Small intestine (tissue), 7 donors: ENCODE measurements around the gene EXT2. TPM values are rescaled to one million over a fixed set of nuclear protein-coding genes. Genes with fewer than 3 reads are reported as not detected.

ENCODE experiments used
- DNase-seq, 2 donors: peaks; one replicate each; pipeline versions ENCODE4 v3.0.0 to v3.0.0-alpha.2; 2013
- FAIRE-seq: peaks from 2 replicates; lab custom pipeline; 2012; peaks lifted over from hg19 to GRCh38; lab: Jason Lieb, UNC
- H3K27ac ChIP-seq, 3 donors: one replicate each; pipeline ENCODE4 v1.5.1; 2013; ENCODE audit warnings: low read length in 2 of 3, mild to moderate bottlenecking in 2 of 3, control low read depth in 1 of 3, inconsistent platforms in 1 of 3, low read depth in 1 of 3, moderate library complexity in 1 of 3
- H3K27me3 ChIP-seq, 3 donors: one replicate each; pipeline ENCODE4 v1.6.1; 2013; ENCODE audit warnings: low read length in 3 of 3, inconsistent platforms in 1 of 3; ENCODE audit not compliant: control insufficient read depth in 3 of 3, insufficient read depth in 3 of 3
- H3K36me3 ChIP-seq, 3 donors: one replicate each; pipeline ENCODE4 v1.6.1; 2013; ENCODE audit warnings: low read length in 3 of 3, inconsistent platforms in 1 of 3, low read depth in 1 of 3, mild to moderate bottlenecking in 1 of 3, moderate library complexity in 1 of 3; ENCODE audit not compliant: control insufficient read depth in 3 of 3, insufficient read depth in 2 of 3
- H3K4me1 ChIP-seq, 3 donors: one replicate each; pipeline ENCODE4 v1.6.1; 2013; ENCODE audit warnings: low read length in 2 of 3, inconsistent platforms in 1 of 3, low read depth in 1 of 3, mild to moderate bottlenecking in 1 of 3, moderate library complexity in 1 of 3; ENCODE audit not compliant: control insufficient read depth in 3 of 3, insufficient read depth in 2 of 3
- H3K4me3 ChIP-seq, 3 donors: one replicate each; pipeline ENCODE4 v1.5.1; 2013; ENCODE audit warnings: low read length in 3 of 3, control low read depth in 1 of 3, inconsistent platforms in 1 of 3, low read depth in 1 of 3, mild to moderate bottlenecking in 1 of 3, moderate library complexity in 1 of 3
- H3K9me3 ChIP-seq, 2 donors: one replicate each; pipeline ENCODE4 v1.6.1; 2013; ENCODE audit warnings: low read depth in 1 of 2, low read length in 1 of 2; ENCODE audit not compliant: control insufficient read depth in 2 of 2, insufficient read depth in 1 of 2
- WGBS, 3 donors: extraction: QIAGEN DNeasy Blood & Tissue Kit; methylation state at CpG; one replicate each; pipeline ENCODE4 v1.1.7; 2013; 5-methylcytosine and 5-hydroxymethylcytosine counted together
- polyA plus RNA-seq, 4 donors: library from polyadenylated mRNA; stranded (reverse) in 3 of 4; unstranded in 1 of 4; fragments of 200-250 nt in 3 of 4; fragments of 120-200 nt in 1 of 4; gene quantifications; one replicate each; pipeline versions ENCODE4 v1.2.1 to v1.2.3, GENCODE V29; 2013
- donor health status: healthy with polysubstance abuse.
- donor health status: control.
- donor health status: control.
- donor health status: Bipolar disorder and iron deficiency.
- donor health status: healthy.

EXT2 gene
- polyA plus RNA-seq, 4 donors: 18.6 to 47.1 (median 28.6) TPM

DNA sequence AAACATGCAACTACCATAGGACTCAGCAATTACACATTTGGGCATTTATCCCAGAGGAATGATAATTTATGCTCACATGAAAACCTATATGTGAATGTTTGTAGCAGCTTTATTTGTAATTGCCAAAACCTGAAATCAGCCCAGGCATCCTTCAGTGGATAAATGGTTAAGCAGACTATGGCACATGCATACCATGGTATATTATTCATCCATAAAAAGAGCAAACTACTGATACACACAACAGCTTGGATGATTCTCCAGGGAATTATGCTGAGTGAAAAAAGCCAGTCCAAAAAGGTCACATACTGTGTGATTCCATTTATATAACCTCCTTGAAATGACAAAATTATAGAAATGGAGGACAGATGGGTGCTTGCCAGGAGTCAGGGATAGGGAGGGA is 127.8 kb downstream of the EXT2 start:
- Histone ChIP-seq H3K27me3 (no peaks in the 10 kb centered on the region), H3K9me3 (no peaks in the 10 kb centered on the region), H3K36me3 (peaks cover 0 to 7% (median 0%) of the 10 kb centered on the region in 3 donors), H3K27ac (no peak overlapping the region), H3K4me1 (no peaks in the 10 kb centered on the region), H3K4me3 (no peak overlapping the region)
- FAIRE-seq (no peak), DNase-seq (no peak)

- Histone ChIP-seq H3K27ac (no peak overlapping the region), H3K4me1 (no peaks in the 10 kb centered on the region)
- FAIRE-seq: no peak
Measured at GRCh38 chr11:44224867-44225501, 129.5 kb downstream of the EXT2 start.

GRCh38 chr11:44226490-44226889 is 131.0 kb downstream of the EXT2 start:
- Histone ChIP-seq H3K4me3 (no peak overlapping the region), H3K4me1 (no peaks in the 10 kb centered on the region), H3K27ac (no peak overlapping the region), H3K36me3 (peaks cover 0 to 3% (median 0%) of the 10 kb centered on the region in 3 donors), H3K9me3 (no peaks in the 10 kb centered on the region), H3K27me3 (no peaks in the 10 kb centered on the region)
- FAIRE-seq (no peak), DNase-seq (no peak)
- 82 to 98% (median 89%) methylated on average over 2 of the region's 2 CpGs for WGBS, 3 donors

More at GRCh38 chr11:44224867-44225501, 129.5 kb downstream of the EXT2 start:
- no peaks in the 10 kb centered on the region for H3K27me3 ChIP-seq
- H3K36me3 ChIP-seq: peaks cover 0 to 5% (median 0%) of the 10 kb centered on the region in 3 donors
- no peak for DNase-seq
- 84 to 96% (median 89%) methylated on average over 3 of the region's 3 CpGs for WGBS, 3 donors
- no peaks in the 10 kb centered on the region for H3K9me3 ChIP-seq
- H3K4me3 ChIP-seq: no peak overlapping the region

DNA sequence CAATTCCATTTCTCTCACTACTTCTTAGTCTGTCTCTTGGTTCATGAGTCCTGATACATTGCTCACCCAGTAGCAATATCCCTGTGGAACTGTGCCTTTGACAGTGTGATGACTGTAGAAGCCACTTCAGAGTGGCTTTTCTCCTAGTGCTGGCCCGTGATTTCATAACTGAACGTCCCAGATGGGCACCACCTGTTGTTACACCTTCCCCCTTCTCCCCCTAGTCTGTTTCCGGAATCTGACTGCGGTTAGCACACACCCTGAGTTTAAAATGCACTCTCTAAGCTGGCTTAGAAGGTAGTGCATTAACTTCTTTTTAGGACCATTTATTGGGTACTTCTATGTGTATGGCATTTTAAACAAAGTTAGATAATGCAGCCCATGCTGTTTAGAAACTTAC is 131.5 kb downstream of the EXT2 start:
- peaks cover 0 to 3% (median 0%) of the 10 kb centered on the region in 3 donors for H3K36me3 ChIP-seq
- WGBS, 3 donors: 52 to 78% (median 77%) methylated on average over 4 of the region's 4 CpGs
- no peaks in the 10 kb centered on the region for H3K27me3 ChIP-seq
- no peak overlapping the region for H3K4me3 ChIP-seq
- FAIRE-seq: no peak
- no peak overlapping the region for H3K27ac ChIP-seq
- H3K4me1 ChIP-seq: no peaks in the 10 kb centered on the region
- no peak for DNase-seq
- H3K9me3 ChIP-seq: no peaks in the 10 kb centered on the region

GRCh38 chr11:44228379-44228778 is 132.9 kb downstream of the EXT2 start:
- WGBS, 3 donors: 92 to 94% (median 93%) methylated on average over 6 of the region's 6 CpGs
- H3K4me3 ChIP-seq: no peak overlapping the region
- no peak for FAIRE-seq
- H3K27ac ChIP-seq: no peak overlapping the region
- no peaks in the 10 kb centered on the region for H3K27me3 ChIP-seq
- no peak for DNase-seq
- peaks cover 0 to 5% (median 0%) of the 10 kb centered on the region in 3 donors for H3K36me3 ChIP-seq
- H3K9me3 ChIP-seq: no peaks in the 10 kb centered on the region
- no peaks in the 10 kb centered on the region for H3K4me1 ChIP-seq

- 92 to 96% (median 95%) methylated on average over 4 of the region's 4 CpGs for WGBS, 3 donors
- no peak overlapping the region for H3K27ac ChIP-seq
- no peak for FAIRE-seq
- H3K4me3 ChIP-seq: no peak overlapping the region
- no peaks in the 10 kb centered on the region for H3K27me3 ChIP-seq
- peaks cover 0 to 5% (median 0%) of the 10 kb centered on the region in 3 donors for H3K36me3 ChIP-seq
- H3K4me1 ChIP-seq: no peaks in the 10 kb centered on the region
- no peaks in the 10 kb centered on the region for H3K9me3 ChIP-seq
- DNase-seq: no peak
Measured at GRCh38 chr11:44229098-44229497, 133.6 kb downstream of the EXT2 start.

DNA sequence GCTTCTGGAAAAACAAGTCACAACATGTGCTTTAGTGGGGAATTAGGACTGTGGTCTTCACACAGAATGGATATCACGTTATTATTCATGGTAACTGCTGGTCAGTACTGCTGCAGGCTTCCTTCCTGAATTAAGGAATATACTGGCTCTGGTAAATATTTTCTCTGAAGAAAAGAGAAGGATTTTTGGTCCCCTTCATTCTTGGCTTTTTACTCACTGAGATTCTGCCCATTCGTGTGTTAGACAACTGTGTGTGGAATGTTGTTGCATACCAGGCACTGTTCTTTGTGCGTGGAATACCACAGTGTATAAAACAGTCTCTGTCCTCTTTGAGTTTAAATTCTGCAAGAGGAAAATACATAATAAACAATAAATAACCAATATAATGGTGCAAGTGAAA is 134.1 kb downstream of the EXT2 start:
- WGBS, 3 donors: 93 to 100% (median 94%) methylated on average over 3 of the region's 3 CpGs

GRCh38 chr11:44235765-44236201 is 140.3 kb downstream of the EXT2 start:
- H3K27ac ChIP-seq: no peak overlapping the region
- H3K9me3 ChIP-seq: no peaks in the 10 kb centered on the region
- no peak overlapping the region for H3K4me3 ChIP-seq
- WGBS, 3 donors: 87 to 97% (median 93%) methylated on average over 8 of the region's 8 CpGs
- no peak for FAIRE-seq
- DNase-seq: no peak
- no peaks in the 10 kb centered on the region for H3K4me1 ChIP-seq
- no peaks in the 10 kb centered on the region for H3K27me3 ChIP-seq
- H3K36me3 ChIP-seq: peaks cover 0 to 9% (median 7%) of the 10 kb centered on the region in 3 donors

More for the DNA sequence above, 134.1 kb downstream of the EXT2 start:
- H3K4me1 ChIP-seq: no peaks in the 10 kb centered on the region
- peaks cover 0 to 5% (median 0%) of the 10 kb centered on the region in 3 donors for H3K36me3 ChIP-seq
- DNase-seq: no peak
- no peak for FAIRE-seq
- H3K27ac ChIP-seq: no peak overlapping the region
- no peak overlapping the region for H3K4me3 ChIP-seq
- no peaks in the 10 kb centered on the region for H3K9me3 ChIP-seq
- no peaks in the 10 kb centered on the region for H3K27me3 ChIP-seq

DNA sequence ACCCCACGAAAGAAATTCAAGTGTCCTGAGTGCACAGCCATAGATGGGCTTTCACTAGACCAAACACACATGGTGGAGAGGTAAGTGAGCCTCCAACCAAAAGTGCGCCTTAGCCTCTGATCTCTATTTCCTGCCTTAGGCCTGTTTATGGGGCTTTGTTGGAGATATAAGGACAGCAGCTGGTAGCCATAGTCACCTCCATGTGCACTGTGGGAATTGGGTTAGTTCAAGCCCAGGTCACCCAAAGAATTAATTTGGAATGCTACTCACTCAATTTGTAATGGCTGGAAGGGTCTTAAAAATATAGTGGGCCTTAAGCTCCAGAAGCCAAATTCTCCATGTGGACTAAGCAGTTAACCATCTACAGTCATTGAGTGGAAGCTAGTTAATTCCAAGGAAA is 140.8 kb downstream of the EXT2 start:
- no peak for DNase-seq
- Histone ChIP-seq H3K36me3 (peaks cover under 1 to 9% (median 7%) of the 10 kb centered on the region in 3 donors), H3K9me3 (no peaks in the 10 kb centered on the region), H3K4me1 (no peaks in the 10 kb centered on the region), H3K27me3 (no peaks in the 10 kb centered on the region), H3K4me3 (no peak overlapping the region), H3K27ac (no peak overlapping the region)
- no peak for FAIRE-seq
- 96 to 100% (median 96%) methylated on average over 2 of the region's 2 CpGs for WGBS, 3 donors
